Right lobe of liver (tissue), 6 donors: ENCODE results near the gene RNASE8. TPM values are rescaled to one million over a fixed set of nuclear protein-coding genes. Genes with fewer than 3 reads are reported as not detected.
"Not testable (repeated sequence)": the region's sequence is repeated elsewhere in the genome, so short reads cannot be mapped to it uniquely, and the experiment has no call there.

ENCODE experiments used
- ATAC-seq, 4 donors: fragments of 200-7000 bp; cut with Tn5 transposase; one replicate each; pipeline ENCODE4 v1.9.1; 2020; ENCODE audit warnings: mild to moderate bottlenecking in 4 of 4, moderate library complexity in 4 of 4
- DNase-seq, 3 donors: peaks; one replicate each; pipeline ENCODE4 v3.0.0-alpha.2; 2020
- H3K27ac ChIP-seq, 3 donors: fragments of 200-600 bp; one replicate each; pipeline ENCODE4 v1.8.0; 2022
- H3K27me3 ChIP-seq, 2 donors: fragments of 200-600 bp; one replicate each; pipeline ENCODE4 v1.8.0; 2022
- H3K36me3 ChIP-seq, 4 donors: fragments of 200-600 bp; sonication (generic) in 1 of 4; one replicate each; pipeline versions ENCODE4 v1.5.1 to v1.8.0; 2017 to 2022; ENCODE audit warnings: control low read depth in 1 of 4
- H3K4me1 ChIP-seq, 4 donors: fragments of 200-600 bp; sonication (generic) in 1 of 4; one replicate each; pipeline versions ENCODE4 v1.5.1 to v1.8.0; 2017 to 2022; ENCODE audit warnings: control low read depth in 1 of 4
- H3K4me3 ChIP-seq, 3 donors: fragments of 200-600 bp; one replicate each; pipeline ENCODE4 v1.8.0; 2022
- H3K9me3 ChIP-seq, 4 donors: fragments of 200-600 bp; sonication (generic) in 1 of 4; one replicate each; pipeline versions ENCODE4 v1.5.1 to v1.8.0; 2017 to 2022; ENCODE audit warnings: control low read depth in 1 of 4
- POLR2A ChIP-seq: fragments of 450-650 bp; IDR thresholded peaks from one replicate; pipeline ENCODE4 v1.6.1; 2017; ENCODE audit warnings: antibody characterized with exemption, mild to moderate bottlenecking
- WGBS: methylation state at CpG from one replicate; pipeline ENCODE4 v1.1.6; 2018; ENCODE audit warnings: low coverage, low lambda C conversion rate; ENCODE audit not compliant: insufficient coverage; ENCODE audit errors: missing lambda C conversion rate; 5-methylcytosine and 5-hydroxymethylcytosine counted together
- intact Hi-C, 2 donors: fragments of 100-400 bp; cut with DNase I; formaldehyde crosslinking; loops; one replicate each; pipeline versions ENCODE4 v1.11.2 to v1.14.1; 2022
- total RNA-seq, 6 experiments: library from RNA; depleted of rRNA in 2 of 6; stranded (reverse); fragments of >200 nt in 2 of 6; fragmentation: NEBNext Ultra II Directional in 3 of 6; extraction: Animal tissue kit (Norgen Biotek cat#: 25700) in 3 of 6; gene quantifications; one replicate each; pipeline versions ENCODE4 v1.1.0 to v1.2.4, GENCODE V29; 2016 to 2023
- TF ChIP-seq, protein P1 (sequence below), 4 donors: fragments of 200-600 bp in 3 of 4; fragments of 450-650 bp in 1 of 4; IDR thresholded peaks; one replicate each; pipeline versions ENCODE4 v1.5.1 to v1.8.0; 2016 to 2022; ENCODE audit warnings: antibody characterized with exemption in 4 of 4, mild to moderate bottlenecking in 2 of 4
- donor health status: DM: no; HTN: yes; CAD: no.
- donor health status: DM: no; HTN: no; CAD: no.
- donor health status: DM: no; HTN: no; CAD: no.
- donor health status: DM: no; HTN: yes; CAD: no.
- donor health status: DM: no; HTN: yes; CAD: no.

The RNASE8 gene
- total RNA-seq, 6 experiments from 2014 or later: not detected

DNA sequence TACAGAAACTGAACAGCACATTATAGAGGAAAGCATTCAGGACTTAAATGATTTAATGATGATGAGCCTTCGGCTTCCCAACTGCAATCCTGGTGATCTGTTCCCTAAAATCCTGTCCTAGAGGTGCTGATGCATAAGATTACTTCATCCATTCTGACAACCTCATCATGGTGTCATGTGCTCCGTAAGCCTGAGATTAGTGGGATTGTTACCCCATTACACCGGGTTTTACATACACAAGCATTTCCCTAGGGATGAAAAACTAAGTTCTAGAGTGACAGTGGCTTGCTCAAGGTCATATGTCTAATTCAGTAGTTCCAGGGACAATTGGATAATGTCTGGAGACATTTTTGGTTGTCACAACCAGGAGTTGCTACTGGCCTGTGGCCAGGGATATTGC is 20.5 kb upstream of the RNASE8 start:
- Histone ChIP-seq H3K36me3 (no peaks in the 10 kb centered on the region), H3K9me3 (no peaks in the 10 kb centered on the region), H3K4me3 (no peak overlapping the region), H3K4me1 (peaks cover 0 to 39% (median 10%) of the 10 kb centered on the region in 4 donors), H3K27me3 (no peaks in the 10 kb centered on the region), H3K27ac (no peak overlapping the region)
- no peak for DNase-seq
- no peak for ATAC-seq
- intact Hi-C loops: no loop called here
- TF ChIP-seq, protein P1, sequence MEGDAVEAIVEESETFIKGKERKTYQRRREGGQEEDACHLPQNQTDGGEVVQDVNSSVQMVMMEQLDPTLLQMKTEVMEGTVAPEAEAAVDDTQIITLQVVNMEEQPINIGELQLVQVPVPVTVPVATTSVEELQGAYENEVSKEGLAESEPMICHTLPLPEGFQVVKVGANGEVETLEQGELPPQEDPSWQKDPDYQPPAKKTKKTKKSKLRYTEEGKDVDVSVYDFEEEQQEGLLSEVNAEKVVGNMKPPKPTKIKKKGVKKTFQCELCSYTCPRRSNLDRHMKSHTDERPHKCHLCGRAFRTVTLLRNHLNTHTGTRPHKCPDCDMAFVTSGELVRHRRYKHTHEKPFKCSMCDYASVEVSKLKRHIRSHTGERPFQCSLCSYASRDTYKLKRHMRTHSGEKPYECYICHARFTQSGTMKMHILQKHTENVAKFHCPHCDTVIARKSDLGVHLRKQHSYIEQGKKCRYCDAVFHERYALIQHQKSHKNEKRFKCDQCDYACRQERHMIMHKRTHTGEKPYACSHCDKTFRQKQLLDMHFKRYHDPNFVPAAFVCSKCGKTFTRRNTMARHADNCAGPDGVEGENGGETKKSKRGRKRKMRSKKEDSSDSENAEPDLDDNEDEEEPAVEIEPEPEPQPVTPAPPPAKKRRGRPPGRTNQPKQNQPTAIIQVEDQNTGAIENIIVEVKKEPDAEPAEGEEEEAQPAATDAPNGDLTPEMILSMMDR (IDR thresholded peaks at IDR 0.05): no peak
- no peak for TF ChIP-seq POLR2A
- 69% methylated on average over 3 of the region's 3 CpGs for WGBS

DNA sequence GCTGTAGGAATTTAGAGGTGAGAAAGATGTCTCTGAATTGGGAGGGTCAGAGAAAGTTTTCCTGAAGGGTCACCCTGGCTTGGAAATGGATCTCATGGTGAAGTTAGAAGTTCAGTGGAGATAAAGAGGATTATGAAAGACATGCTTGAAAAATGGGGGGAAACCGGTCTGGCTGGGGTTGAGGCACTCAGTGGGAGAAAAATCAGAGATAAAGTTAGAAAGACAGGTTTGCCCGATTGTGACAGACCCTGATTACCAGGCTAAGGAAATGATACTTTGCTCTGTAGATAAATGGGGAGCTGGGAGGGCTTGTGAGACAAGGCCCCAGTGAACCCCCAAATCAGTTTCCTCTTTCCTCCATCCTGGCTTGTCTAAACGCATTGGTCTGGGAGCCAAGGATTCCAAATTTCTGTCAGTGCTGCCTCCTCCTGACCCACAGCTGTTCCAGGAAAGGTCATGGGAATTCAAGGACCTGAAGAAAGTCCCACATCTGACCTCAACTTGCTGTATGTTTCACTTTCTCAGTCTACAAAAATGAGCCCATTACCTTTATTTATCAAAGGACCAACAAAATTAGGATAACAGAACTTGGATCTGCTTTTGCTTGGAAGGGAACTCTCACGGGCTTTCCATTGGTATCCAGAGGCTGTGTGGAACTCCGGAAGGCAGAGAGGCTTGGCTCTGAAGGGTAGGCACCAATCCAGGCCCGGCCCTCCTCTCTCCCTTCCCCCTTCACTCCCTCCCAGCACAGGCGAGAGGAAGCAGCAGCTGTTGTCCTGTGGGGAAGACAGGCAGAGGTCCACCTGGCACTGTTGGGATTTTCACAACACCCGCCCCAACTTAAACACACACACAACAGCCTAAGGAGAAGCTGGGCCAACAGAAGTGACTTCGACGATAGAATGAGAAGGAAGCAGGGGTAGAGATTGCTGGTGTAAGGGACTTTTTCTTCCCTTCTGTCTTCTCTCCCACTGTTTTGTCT is 18.9 kb upstream of the RNASE8 start:
- TF ChIP-seq POLR2A: peak; percentile 29
- TF ChIP-seq, protein P1 (IDR thresholded peaks at IDR 0.05): no peak
- peak; percentile 82 to 94 (median 92) for DNase-seq
- Histone ChIP-seq H3K9me3 (no peaks in the 10 kb centered on the region), H3K27me3 (no peaks in the 10 kb centered on the region), H3K4me1 (peaks cover 2 to 53% (median 16%) of the 10 kb centered on the region in 4 donors), H3K4me3 (no peak overlapping the region), H3K36me3 (no peaks in the 10 kb centered on the region), H3K27ac (peak overlapping the region; percentile 40 to 56 (median 46))
- 13% methylated on average over 9 of the region's 10 CpGs for WGBS
- ATAC-seq: peak; percentile 82 to 92 (median 85)
- intact Hi-C loops: no loop called here

- intact Hi-C loops: no loop called here
- Histone ChIP-seq H3K4me3 (no peak overlapping the region), H3K4me1 (peaks cover 2 to 64% (median 20%) of the 10 kb centered on the region in 4 donors), H3K9me3 (no peaks in the 10 kb centered on the region), H3K27ac (peak overlapping the region; percentile 40 to 56 (median 46)), H3K27me3 (no peaks in the 10 kb centered on the region), H3K36me3 (no peaks in the 10 kb centered on the region)
- TF ChIP-seq, protein P1 (IDR thresholded peaks at IDR 0.05): peak; percentile 57 to 80 (median 70)
- no peak for TF ChIP-seq POLR2A
- ATAC-seq (peak; percentile 47 to 61 (median 48)), DNase-seq (peak in 1 of 3 donors; percentile 54)
- WGBS: 20% methylated on average over 8 of the region's 8 CpGs
Measured at GRCh38 chr14:21039585-21040369, 17.8 kb upstream of the RNASE8 start.

- no peak overlapping the region for H3K4me3 ChIP-seq
- H3K27ac ChIP-seq: peak overlapping the region in 1 of 3 donors; percentile 10
- DNase-seq (no peak), ATAC-seq (no peak)
- 52% methylated on average over 7 of the region's 8 CpGs for WGBS
- H3K9me3 ChIP-seq: no peaks in the 10 kb centered on the region
- H3K4me1 ChIP-seq: peaks cover 2 to 70% (median 23%) of the 10 kb centered on the region in 4 donors
- no peaks in the 10 kb centered on the region for H3K27me3 ChIP-seq
- TF ChIP-seq, protein P1 (IDR thresholded peaks at IDR 0.05): no peak
- TF ChIP-seq POLR2A: no peak
- H3K36me3 ChIP-seq: no peaks in the 10 kb centered on the region
- intact Hi-C loops: no loop called here
Measured at GRCh38 chr14:21040370-21040925, 17.2 kb upstream of the RNASE8 start.

DNA sequence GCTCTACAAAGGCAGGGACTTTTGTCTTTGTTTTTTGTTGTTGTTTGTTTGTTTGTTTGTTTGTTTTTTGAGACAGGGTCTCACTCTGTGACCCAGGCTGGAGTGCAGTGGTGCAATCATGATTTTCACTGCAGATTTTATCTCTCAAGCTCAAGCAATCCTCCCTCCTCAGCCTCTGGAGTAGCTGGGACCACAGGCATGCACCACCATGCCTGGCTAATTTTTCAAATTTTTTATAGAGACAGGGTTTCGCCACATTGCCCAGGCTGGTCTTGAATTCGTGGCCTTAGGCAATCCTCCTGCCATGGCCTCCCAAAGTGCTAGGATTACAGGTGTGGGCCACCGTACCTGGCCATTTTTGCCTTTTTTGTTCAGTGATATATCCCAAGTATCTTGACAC is 16.7 kb upstream of the RNASE8 start:
- H3K9me3 ChIP-seq, H3K4me3 ChIP-seq, H3K27me3 ChIP-seq, intact Hi-C loops, ATAC-seq, DNase-seq, H3K36me3 ChIP-seq: not testable (repeated sequence)
- WGBS: 60% methylated on average over 3 of the region's 3 CpGs
- peaks cover 2 to 75% (median 24%) of the 10 kb centered on the region in 4 donors for H3K4me1 ChIP-seq
- peak overlapping the region in 1 of 3 donors; percentile 10 for H3K27ac ChIP-seq
